HEK293 (cell line): Measurements from ENCODE around the gene FGF9.

Source experiments
- BCL11A ChIP-seq: fragments of 450-650 bp; formaldehyde crosslinking; IDR thresholded peaks from 2 replicates; pipeline ENCODE4 v1.5.1; 2016; ENCODE audit warnings: low read depth, missing biosample characterization, missing genetic modification characterization
- BCL11B ChIP-seq: fragments of 450-650 bp; formaldehyde crosslinking; IDR thresholded peaks from 2 replicates; pipeline ENCODE4 v1.5.1; 2016; ENCODE audit warnings: low read depth, missing biosample characterization, missing genetic modification characterization
- GLIS1 ChIP-seq: fragments of 450-650 bp; formaldehyde crosslinking; IDR thresholded peaks from 2 replicates; pipeline ENCODE4 v1.5.1; 2016; ENCODE audit warnings: missing biosample characterization, missing genetic modification characterization
- GLIS2 ChIP-seq: fragments of 450-650 bp; formaldehyde crosslinking; IDR thresholded peaks from 2 replicates; pipeline ENCODE4 v1.5.1; 2016; ENCODE audit warnings: missing biosample characterization, missing genetic modification characterization
- HOXA7 ChIP-seq: sonication (generic); formaldehyde crosslinking; IDR thresholded peaks from 2 replicates; pipeline ENCODE4 v1.8.1; 2022; ENCODE audit warnings: missing genetic modification reagents, borderline replicate concordance
- KLF9 ChIP-seq: fragments of 450-650 bp; formaldehyde crosslinking; IDR thresholded peaks from 2 replicates; pipeline ENCODE4 v1.5.1; 2016; ENCODE audit warnings: missing biosample characterization, missing genetic modification characterization, low read depth
- SP2 ChIP-seq: fragments of 450-650 bp; formaldehyde crosslinking; IDR thresholded peaks from 2 replicates; pipeline ENCODE4 v1.5.1; 2016; ENCODE audit warnings: missing biosample characterization, missing genetic modification characterization
- ZBTB8A ChIP-seq: fragments of 450-650 bp; formaldehyde crosslinking; IDR thresholded peaks from 2 replicates; pipeline ENCODE4 v1.5.1; 2016; ENCODE audit warnings: missing biosample characterization, missing genetic modification characterization
- ZEB2 ChIP-seq: fragments of 450-650 bp; formaldehyde crosslinking; IDR thresholded peaks from 2 replicates; pipeline ENCODE4 v1.5.1; 2016; ENCODE audit warnings: missing biosample characterization, missing genetic modification characterization
- ZIC2 ChIP-seq: fragments of 450-650 bp; formaldehyde crosslinking; IDR thresholded peaks from 2 replicates; pipeline ENCODE4 v1.5.1; 2016; ENCODE audit warnings: missing biosample characterization, missing genetic modification characterization
- ZNF138 ChIP-seq: fragments of 450-650 bp; formaldehyde crosslinking; IDR thresholded peaks from 2 replicates; pipeline ENCODE4 v1.5.1; 2016; ENCODE audit warnings: missing biosample characterization, missing genetic modification characterization, borderline replicate concordance
- ZNF184 ChIP-seq: fragments of 450-650 bp; IDR thresholded peaks from 2 replicates; pipeline ENCODE4 v1.5.1; 2018; ENCODE audit warnings: missing biosample characterization, mild to moderate bottlenecking, missing genetic modification characterization
- ZNF302 ChIP-seq: fragments of 450-650 bp; formaldehyde crosslinking; IDR thresholded peaks from 2 replicates; pipeline ENCODE4 v1.5.1; 2016; ENCODE audit warnings: missing biosample characterization, missing genetic modification characterization, low read depth
- ZNF350 ChIP-seq: fragments of 450-650 bp; formaldehyde crosslinking; IDR thresholded peaks from 2 replicates; pipeline ENCODE4 v1.5.0; 2017; ENCODE audit warnings: missing biosample characterization, mild to moderate bottlenecking, missing genetic modification characterization
- ZNF391 ChIP-seq: fragments of 450-650 bp; formaldehyde crosslinking; IDR thresholded peaks from 2 replicates; pipeline ENCODE4 v1.5.1; 2016; ENCODE audit warnings: low read depth, missing biosample characterization, missing genetic modification characterization, borderline replicate concordance
- ZNF529 ChIP-seq: fragments of 450-650 bp; formaldehyde crosslinking; IDR thresholded peaks from 2 replicates; pipeline ENCODE4 v1.5.1; 2017; ENCODE audit warnings: missing genetic modification characterization, missing biosample characterization; ENCODE audit not compliant: insufficient replicate concordance
- ZNF530 ChIP-seq: fragments of 450-650 bp; formaldehyde crosslinking; IDR thresholded peaks from 2 replicates; pipeline ENCODE4 v1.5.1; 2016; ENCODE audit warnings: low read depth, missing biosample characterization, missing genetic modification characterization
- ZNF555 ChIP-seq: fragments of 450-650 bp; formaldehyde crosslinking; conservative IDR thresholded peaks from 2 replicates; pipeline ENCODE4 v1.5.1; 2017; ENCODE audit warnings: missing biosample characterization, mild to moderate bottlenecking, missing genetic modification characterization, inconsistent platforms
- ZNF596 ChIP-seq: fragments of 450-650 bp; IDR thresholded peaks from 2 replicates; pipeline ENCODE4 v1.5.0; 2018; ENCODE audit warnings: missing biosample characterization, mild to moderate bottlenecking, missing genetic modification characterization, moderate library complexity
- ZNF677 ChIP-seq: fragments of 450-650 bp; IDR thresholded peaks from 2 replicates; pipeline ENCODE4 v1.5.0; 2018; ENCODE audit warnings: missing biosample characterization, mild to moderate bottlenecking, missing genetic modification characterization, moderate library complexity
- ZNF747 ChIP-seq: fragments of 450-650 bp; formaldehyde crosslinking; IDR thresholded peaks from 2 replicates; pipeline ENCODE4 v1.5.1; 2016; ENCODE audit warnings: missing biosample characterization, missing genetic modification characterization
- ZNF76 ChIP-seq: fragments of 450-650 bp; formaldehyde crosslinking; IDR thresholded peaks from 2 replicates; pipeline ENCODE4; 2016; ENCODE audit warnings: low read depth, missing biosample characterization, missing genetic modification characterization, borderline replicate concordance
- ZNF777 ChIP-seq: fragments of 450-650 bp; formaldehyde crosslinking; IDR thresholded peaks from 2 replicates; pipeline ENCODE4 v1.5.1; 2017; ENCODE audit warnings: missing biosample characterization, missing genetic modification characterization, borderline replicate concordance
- TF ChIP-seq, protein P1 (sequence below): fragments of 450-650 bp; formaldehyde crosslinking; IDR thresholded peaks from 2 replicates; pipeline ENCODE4 v1.5.1; 2016; ENCODE audit warnings: missing biosample characterization, missing genetic modification characterization
- TF ChIP-seq, protein P2 (sequence below): fragments of 450-650 bp; formaldehyde crosslinking; IDR thresholded peaks from 2 replicates; pipeline ENCODE4 v1.5.1; 2016; ENCODE audit warnings: missing biosample characterization, missing genetic modification characterization
- TF ChIP-seq, protein P3 (sequence below): fragments of 450-650 bp; formaldehyde crosslinking; IDR thresholded peaks from 2 replicates; pipeline ENCODE4 v1.5.0; 2017; ENCODE audit warnings: missing biosample characterization, missing genetic modification characterization, borderline replicate concordance
- TF ChIP-seq, protein P4 (sequence below): fragments of 450-650 bp; formaldehyde crosslinking; IDR thresholded peaks from 2 replicates; pipeline ENCODE4 v1.5.1; 2016; ENCODE audit warnings: missing biosample characterization, missing genetic modification characterization
- TF ChIP-seq, protein P5 (sequence below): fragments of 450-650 bp; formaldehyde crosslinking; IDR thresholded peaks from 2 replicates; pipeline ENCODE4 v1.5.1; 2016; ENCODE audit warnings: missing biosample characterization, missing genetic modification characterization

The FGF9 gene

DNA sequence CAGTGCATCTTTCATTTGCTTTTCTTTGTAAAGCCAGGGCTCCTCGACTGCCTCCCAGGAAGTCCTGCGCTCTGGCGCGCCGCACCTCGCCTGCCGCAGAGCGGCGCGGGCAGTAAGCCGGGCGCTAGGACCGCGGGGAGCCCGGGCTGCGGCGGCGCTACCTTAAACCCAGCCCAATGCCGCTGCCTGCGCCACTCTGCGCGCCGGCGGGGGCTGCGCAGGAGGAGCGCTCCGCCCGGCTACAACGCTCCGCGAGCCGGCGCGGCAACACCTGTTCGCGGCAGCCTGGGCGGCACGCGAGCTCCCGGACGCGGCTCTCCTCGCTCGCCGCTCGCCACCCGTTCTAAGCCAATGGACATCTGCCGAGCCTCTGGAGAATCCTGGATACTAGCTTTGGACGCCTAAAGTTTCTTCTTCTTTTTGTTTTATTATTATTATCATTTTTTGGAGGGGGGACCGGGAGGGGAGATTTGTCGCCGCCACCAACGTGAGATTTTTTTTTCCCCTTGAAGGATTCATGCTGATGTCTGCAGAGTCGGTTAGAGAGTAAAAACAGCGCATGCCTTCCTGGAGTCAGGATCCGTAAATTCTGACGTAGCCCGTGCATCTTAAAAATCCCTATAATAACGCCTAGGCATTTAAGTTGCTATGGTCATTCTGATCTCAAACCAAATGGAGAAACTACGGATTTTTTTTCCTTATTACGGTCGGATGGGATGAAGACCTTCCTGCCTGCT, at the start of gene FGF9 (continued):
- TF ChIP-seq, protein P1, sequence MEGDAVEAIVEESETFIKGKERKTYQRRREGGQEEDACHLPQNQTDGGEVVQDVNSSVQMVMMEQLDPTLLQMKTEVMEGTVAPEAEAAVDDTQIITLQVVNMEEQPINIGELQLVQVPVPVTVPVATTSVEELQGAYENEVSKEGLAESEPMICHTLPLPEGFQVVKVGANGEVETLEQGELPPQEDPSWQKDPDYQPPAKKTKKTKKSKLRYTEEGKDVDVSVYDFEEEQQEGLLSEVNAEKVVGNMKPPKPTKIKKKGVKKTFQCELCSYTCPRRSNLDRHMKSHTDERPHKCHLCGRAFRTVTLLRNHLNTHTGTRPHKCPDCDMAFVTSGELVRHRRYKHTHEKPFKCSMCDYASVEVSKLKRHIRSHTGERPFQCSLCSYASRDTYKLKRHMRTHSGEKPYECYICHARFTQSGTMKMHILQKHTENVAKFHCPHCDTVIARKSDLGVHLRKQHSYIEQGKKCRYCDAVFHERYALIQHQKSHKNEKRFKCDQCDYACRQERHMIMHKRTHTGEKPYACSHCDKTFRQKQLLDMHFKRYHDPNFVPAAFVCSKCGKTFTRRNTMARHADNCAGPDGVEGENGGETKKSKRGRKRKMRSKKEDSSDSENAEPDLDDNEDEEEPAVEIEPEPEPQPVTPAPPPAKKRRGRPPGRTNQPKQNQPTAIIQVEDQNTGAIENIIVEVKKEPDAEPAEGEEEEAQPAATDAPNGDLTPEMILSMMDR: peak; percentile 25; the same call in 1 of the 2 replicates
- no peak for TF ChIP-seq BCL11B (tag by site-specific recombination)
- no peak for TF ChIP-seq ZNF350 (tag by site-specific recombination)
- TF ChIP-seq ZNF777: no peak
- TF ChIP-seq SP2 (tag by site-specific recombination): no peak
- no peak for TF ChIP-seq KLF9 (tag by site-specific recombination)
- peak; percentile 11; the same call in 1 of the 2 replicates for TF ChIP-seq ZIC2
- no peak for TF ChIP-seq ZNF555 (tag by site-specific recombination)
- TF ChIP-seq ZNF76: peak; percentile 74
- no peak for TF ChIP-seq ZNF302
- TF ChIP-seq, protein P2, sequence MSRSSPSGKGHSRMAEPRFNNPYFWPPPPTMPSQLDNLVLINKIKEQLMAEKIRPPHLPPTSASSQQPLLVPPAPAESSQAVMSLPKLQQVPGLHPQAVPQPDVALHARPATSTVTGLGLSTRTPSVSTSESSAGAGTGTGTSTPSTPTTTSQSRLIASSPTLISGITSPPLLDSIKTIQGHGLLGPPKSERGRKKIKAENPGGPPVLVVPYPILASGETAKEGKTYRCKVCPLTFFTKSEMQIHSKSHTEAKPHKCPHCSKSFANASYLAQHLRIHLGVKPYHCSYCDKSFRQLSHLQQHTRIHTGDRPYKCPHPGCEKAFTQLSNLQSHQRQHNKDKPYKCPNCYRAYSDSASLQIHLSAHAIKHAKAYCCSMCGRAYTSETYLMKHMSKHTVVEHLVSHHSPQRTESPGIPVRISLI (tag by site-specific recombination): peak; percentile 70; the same call in 1 of the 2 replicates
- TF ChIP-seq, protein P3, sequence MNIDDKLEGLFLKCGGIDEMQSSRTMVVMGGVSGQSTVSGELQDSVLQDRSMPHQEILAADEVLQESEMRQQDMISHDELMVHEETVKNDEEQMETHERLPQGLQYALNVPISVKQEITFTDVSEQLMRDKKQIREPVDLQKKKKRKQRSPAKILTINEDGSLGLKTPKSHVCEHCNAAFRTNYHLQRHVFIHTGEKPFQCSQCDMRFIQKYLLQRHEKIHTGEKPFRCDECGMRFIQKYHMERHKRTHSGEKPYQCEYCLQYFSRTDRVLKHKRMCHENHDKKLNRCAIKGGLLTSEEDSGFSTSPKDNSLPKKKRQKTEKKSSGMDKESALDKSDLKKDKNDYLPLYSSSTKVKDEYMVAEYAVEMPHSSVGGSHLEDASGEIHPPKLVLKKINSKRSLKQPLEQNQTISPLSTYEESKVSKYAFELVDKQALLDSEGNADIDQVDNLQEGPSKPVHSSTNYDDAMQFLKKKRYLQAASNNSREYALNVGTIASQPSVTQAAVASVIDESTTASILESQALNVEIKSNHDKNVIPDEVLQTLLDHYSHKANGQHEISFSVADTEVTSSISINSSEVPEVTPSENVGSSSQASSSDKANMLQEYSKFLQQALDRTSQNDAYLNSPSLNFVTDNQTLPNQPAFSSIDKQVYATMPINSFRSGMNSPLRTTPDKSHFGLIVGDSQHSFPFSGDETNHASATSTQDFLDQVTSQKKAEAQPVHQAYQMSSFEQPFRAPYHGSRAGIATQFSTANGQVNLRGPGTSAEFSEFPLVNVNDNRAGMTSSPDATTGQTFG (tag by site-specific recombination): no peak
- no peak for TF ChIP-seq GLIS2 (tag by site-specific recombination)
- peak; percentile 62; the same call in 1 of the 2 replicates for TF ChIP-seq ZNF677 (tag by site-specific recombination)
- peak; percentile 29; the same call in 1 of the 2 replicates for TF ChIP-seq GLIS1 (tag by site-specific recombination)
- peak; percentile 56 for TF ChIP-seq ZBTB8A (tag by site-specific recombination)
- TF ChIP-seq ZEB2 (tag by site-specific recombination): 0 out of 2 replicates have a peak, but pooled peaks have one; percentile 44
- peak; percentile 62; the same call in 1 of the 2 replicates for TF ChIP-seq ZNF596 (tag by site-specific recombination)
- no peak for TF ChIP-seq BCL11A (tag by site-specific recombination)
- TF ChIP-seq ZNF184 (tag by site-specific recombination): peak; percentile 63; the same call in 1 of the 2 replicates
- TF ChIP-seq ZNF530 (tag by site-specific recombination): no peak
- TF ChIP-seq ZNF529: no peak
- TF ChIP-seq ZNF138 (tag by site-specific recombination): no peak
- no peak for TF ChIP-seq ZNF391 (tag by site-specific recombination)
- TF ChIP-seq ZNF747 (tag by site-specific recombination): no peak
- TF ChIP-seq, protein P4, sequence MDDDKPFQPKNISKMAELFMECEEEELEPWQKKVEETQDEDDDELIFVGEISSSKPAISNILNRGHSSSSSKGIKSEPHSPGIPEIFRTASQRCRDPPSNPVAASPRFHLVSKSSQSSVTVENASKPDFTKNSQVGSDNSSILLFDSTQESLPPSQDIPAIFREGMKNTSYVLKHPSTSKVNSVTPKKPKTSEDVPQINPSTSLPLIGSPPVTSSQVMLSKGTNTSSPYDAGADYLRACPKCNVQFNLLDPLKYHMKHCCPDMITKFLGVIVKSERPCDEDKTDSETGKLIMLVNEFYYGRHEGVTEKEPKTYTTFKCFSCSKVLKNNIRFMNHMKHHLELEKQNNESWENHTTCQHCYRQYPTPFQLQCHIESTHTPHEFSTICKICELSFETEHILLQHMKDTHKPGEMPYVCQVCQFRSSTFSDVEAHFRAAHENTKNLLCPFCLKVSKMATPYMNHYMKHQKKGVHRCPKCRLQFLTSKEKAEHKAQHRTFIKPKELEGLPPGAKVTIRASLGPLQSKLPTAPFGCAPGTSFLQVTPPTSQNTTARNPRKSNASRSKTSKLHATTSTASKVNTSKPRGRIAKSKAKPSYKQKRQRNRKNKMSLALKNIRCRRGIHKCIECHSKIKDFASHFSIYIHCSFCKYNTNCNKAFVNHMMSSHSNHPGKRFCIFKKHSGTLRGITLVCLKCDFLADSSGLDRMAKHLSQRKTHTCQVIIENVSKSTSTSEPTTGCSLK: no peak
- no peak for TF ChIP-seq HOXA7
- TF ChIP-seq, protein P5, sequence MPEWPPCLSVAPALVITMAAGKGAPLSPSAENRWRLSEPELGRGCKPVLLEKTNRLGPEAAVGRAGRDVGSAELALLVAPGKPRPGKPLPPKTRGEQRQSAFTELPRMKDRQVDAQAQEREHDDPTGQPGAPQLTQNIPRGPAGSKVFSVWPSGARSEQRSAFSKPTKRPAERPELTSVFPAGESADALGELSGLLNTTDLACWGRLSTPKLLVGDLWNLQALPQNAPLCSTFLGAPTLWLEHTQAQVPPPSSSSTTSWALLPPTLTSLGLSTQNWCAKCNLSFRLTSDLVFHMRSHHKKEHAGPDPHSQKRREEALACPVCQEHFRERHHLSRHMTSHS (tag by site-specific recombination): no peak
